Smooth muscle cell (in vitro differentiated cells): ENCODE results near the gene DTNBP1. TPM values are rescaled to one million over a fixed set of nuclear protein-coding genes. Genes with fewer than 3 reads are reported as not detected.
A peak's percentile ranks its signal among the peaks of the same experiment; 100 is the strongest.

ENCODE experiments used
- DNase-seq: peaks from one replicate; lab custom pipeline; 2025; ENCODE audit not compliant: unreplicated experiment; lab: John Stamatoyannopoulos, UW
- H2AFZ ChIP-seq: fragments of 200-600 bp; sonication (generic); 2 replicates; pipeline ENCODE4 v1.6.0; 2016; ENCODE audit warnings: antibody characterized with exemption, low read depth, mild to moderate bottlenecking
- H3F3A ChIP-seq: fragments of 200-600 bp; sonication (generic); 2 replicates; pipeline ENCODE4 v1.6.0; 2017; ENCODE audit warnings: antibody characterized with exemption, low read depth
- H3K27ac ChIP-seq: fragments of 200-600 bp; sonication (generic); 2 replicates; pipeline ENCODE4 v1.5.1; 2016; ENCODE audit warnings: low read depth, mild to moderate bottlenecking
- H3K27me3 ChIP-seq: fragments of 200-600 bp; sonication (generic); 2 replicates; pipeline ENCODE4 v1.6.1; 2016; ENCODE audit warnings: low read depth, mild to moderate bottlenecking
- H3K36me3 ChIP-seq: fragments of 200-600 bp; sonication (generic); 2 replicates; pipeline ENCODE4 v1.5.1; 2016; ENCODE audit warnings: low read depth
- H3K4me1 ChIP-seq: fragments of 200-600 bp; sonication (generic); 2 replicates; pipeline ENCODE4 v1.5.1; 2016; ENCODE audit warnings: low read depth
- H3K4me2 ChIP-seq: fragments of 200-600 bp; sonication (generic); 2 replicates; pipeline ENCODE4 v1.6.0; 2016; ENCODE audit warnings: mild to moderate bottlenecking
- H3K4me3 ChIP-seq: fragments of 200-600 bp; sonication (generic); 2 replicates; pipeline ENCODE4 v1.5.1; 2016; ENCODE audit warnings: mild to moderate bottlenecking
- H3K79me2 ChIP-seq: fragments of 200-600 bp; sonication (generic); 2 replicates; pipeline ENCODE4 v1.6.0; 2016; ENCODE audit warnings: low read depth, mild to moderate bottlenecking
- H3K9ac ChIP-seq: fragments of 200-600 bp; sonication (generic); 2 replicates; pipeline ENCODE4 v1.6.0; 2016; ENCODE audit warnings: low read depth
- H3K9me3 ChIP-seq: fragments of 200-600 bp; sonication (generic); replicated peaks from 2 replicates; pipeline ENCODE4 v1.5.1; 2016; ENCODE audit warnings: low read depth
- H4K20me1 ChIP-seq: fragments of 200-600 bp; sonication (generic); 2 replicates; pipeline ENCODE4 v1.6.0; 2016; ENCODE audit warnings: low read depth
- CTCF ChIP-seq: fragments of 200-600 bp; sonication (generic); IDR thresholded peaks from 2 replicates; pipeline ENCODE4 v1.5.1; 2017; ENCODE audit warnings: borderline replicate concordance, mild to moderate bottlenecking, antibody characterized with exemption; ENCODE audit not compliant: insufficient read depth, poor library complexity, severe bottlenecking
- WGBS: methylation state at CpG from one replicate; pipeline ENCODE4 v1.1.7; 2016; ENCODE audit warnings: low lambda C conversion rate; 5-methylcytosine and 5-hydroxymethylcytosine counted together
- polyA plus RNA-seq: library from polyadenylated mRNA; unstranded; fragments of >200 nt; fragmentation: Nextera tagmentation; extraction: Ambion mirVana; gene quantifications from 2 replicates; pipeline ENCODE4 v1.2.1, GENCODE V29; 2016
- total RNA-seq: library from RNA; depleted of rRNA; stranded (reverse); fragments of >200 nt; gene quantifications from 2 replicates; pipeline ENCODE4 v1.2.3, GENCODE V29; 2014

DTNBP1 gene
- total and polyA plus RNA-seq, 2 experiments from 2014 or later: 11.9 to 24.2 TPM

- H3F3A ChIP-seq: no peaks in the 10 kb centered on the region
- H3K27ac ChIP-seq: no peak overlapping the region
- no peaks in the 10 kb centered on the region for H3K4me1 ChIP-seq
- no peak overlapping the region for H2AFZ ChIP-seq
- DNase-seq: no peak
- H3K4me2 ChIP-seq: no peak overlapping the region
- H3K9ac ChIP-seq: no peak overlapping the region
- H3K79me2 ChIP-seq: no peaks in the 10 kb centered on the region
- no peak overlapping the region for H3K4me3 ChIP-seq
- H3K9me3 ChIP-seq: no peaks in the 10 kb centered on the region
- H3K27me3 ChIP-seq: no peaks in the 10 kb centered on the region
- TF ChIP-seq CTCF: no peak
- H3K36me3 ChIP-seq: no peaks in the 10 kb centered on the region
- H4K20me1 ChIP-seq: peaks cover 43% of the 10 kb centered on the region
These were observed 33.3 kb downstream of the DTNBP1 start for GRCh38 chr6:15629487-15629886.

- no peaks in the 10 kb centered on the region for H3K79me2 ChIP-seq
- no peaks in the 10 kb centered on the region for H3K27me3 ChIP-seq
- H3K9me3 ChIP-seq: no peaks in the 10 kb centered on the region
- H3F3A ChIP-seq: no peaks in the 10 kb centered on the region
- H2AFZ ChIP-seq: no peak overlapping the region
- WGBS: 30% methylated on average over 7 of the region's 7 CpGs
- no peaks in the 10 kb centered on the region for H3K36me3 ChIP-seq
- peaks cover 50% of the 10 kb centered on the region for H4K20me1 ChIP-seq
- no peak overlapping the region for H3K27ac ChIP-seq
- H3K4me1 ChIP-seq: no peaks in the 10 kb centered on the region
- H3K4me3 ChIP-seq: no peak overlapping the region
- DNase-seq: no peak
- no peak for TF ChIP-seq CTCF
- H3K4me2 ChIP-seq: peak overlapping the region; percentile 58
- no peak overlapping the region for H3K9ac ChIP-seq
These were observed 34.2 kb downstream of the DTNBP1 start for GRCh38 chr6:15628499-15629131.

GRCh38 chr6:15627821-15628220 is 35.0 kb downstream of the DTNBP1 start:
- no peak overlapping the region for H3K4me3 ChIP-seq
- H3K9me3 ChIP-seq: no peaks in the 10 kb centered on the region
- TF ChIP-seq CTCF: no peak
- no peaks in the 10 kb centered on the region for H3K36me3 ChIP-seq
- no peaks in the 10 kb centered on the region for H3F3A ChIP-seq
- peaks cover 56% of the 10 kb centered on the region for H4K20me1 ChIP-seq
- no peaks in the 10 kb centered on the region for H3K27me3 ChIP-seq
- H3K4me2 ChIP-seq: peak overlapping the region; percentile 58
- no peaks in the 10 kb centered on the region for H3K79me2 ChIP-seq
- H3K4me1 ChIP-seq: no peaks in the 10 kb centered on the region
- 98% methylated on average over 2 of the region's 2 CpGs for WGBS
- DNase-seq: no peak
- no peak overlapping the region for H2AFZ ChIP-seq
- no peak overlapping the region for H3K27ac ChIP-seq
- no peak overlapping the region for H3K9ac ChIP-seq
